ENCODE data around the gene PRSS1.
"Not testable (repeated sequence)": the region's sequence is repeated elsewhere in the genome, so short reads cannot be mapped to it uniquely, and the experiment has no call there.

PRSS1 gene

DNA sequence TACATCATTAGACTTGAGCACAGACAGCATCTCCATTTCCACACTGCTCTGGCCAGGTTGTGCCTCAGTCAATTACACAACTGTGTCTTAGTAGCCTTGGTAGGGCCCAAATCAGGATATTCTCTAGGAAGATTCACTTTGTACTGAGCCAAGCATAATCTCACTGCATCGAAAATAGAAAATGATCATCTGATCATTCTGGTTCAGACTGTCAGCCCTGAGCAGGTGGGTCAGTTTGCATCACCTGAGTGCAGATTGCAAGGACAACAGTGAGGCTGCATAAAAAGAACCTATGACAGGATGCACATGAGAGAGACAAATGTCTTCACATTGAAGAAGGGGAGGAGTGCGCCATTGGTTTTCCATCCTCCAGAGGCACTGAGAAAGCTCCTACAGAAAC is 862 bp upstream of the PRSS1 start:
- DNase-seq, result not testable (repeated sequence)

DNA sequence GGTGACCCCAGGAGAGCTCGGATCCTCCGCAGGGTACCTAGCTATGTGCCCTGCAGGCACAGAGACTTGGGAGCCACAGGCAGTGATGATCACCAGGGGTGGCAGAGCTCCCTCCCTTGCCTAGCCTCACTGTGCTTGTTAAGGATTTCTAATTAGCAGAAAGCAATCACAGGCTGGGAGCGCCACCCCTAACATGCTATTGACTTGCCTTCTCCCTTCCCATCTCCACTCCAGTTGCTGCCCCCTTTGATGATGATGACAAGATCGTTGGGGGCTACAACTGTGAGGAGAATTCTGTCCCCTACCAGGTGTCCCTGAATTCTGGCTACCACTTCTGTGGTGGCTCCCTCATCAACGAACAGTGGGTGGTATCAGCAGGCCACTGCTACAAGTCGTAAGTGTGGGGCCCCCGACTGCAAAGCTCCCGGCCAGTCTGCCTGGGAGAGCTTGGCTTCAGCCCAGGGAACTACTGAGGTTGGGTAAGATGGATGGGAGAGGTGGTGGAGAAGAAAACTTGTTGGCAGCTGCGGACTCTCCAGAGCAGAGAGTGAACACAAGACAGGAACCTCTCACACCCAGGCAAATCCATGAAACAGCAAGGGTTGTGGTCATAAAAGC is 1.2 kb downstream of the PRSS1 start:
- no peak for DNase-seq

DNA sequence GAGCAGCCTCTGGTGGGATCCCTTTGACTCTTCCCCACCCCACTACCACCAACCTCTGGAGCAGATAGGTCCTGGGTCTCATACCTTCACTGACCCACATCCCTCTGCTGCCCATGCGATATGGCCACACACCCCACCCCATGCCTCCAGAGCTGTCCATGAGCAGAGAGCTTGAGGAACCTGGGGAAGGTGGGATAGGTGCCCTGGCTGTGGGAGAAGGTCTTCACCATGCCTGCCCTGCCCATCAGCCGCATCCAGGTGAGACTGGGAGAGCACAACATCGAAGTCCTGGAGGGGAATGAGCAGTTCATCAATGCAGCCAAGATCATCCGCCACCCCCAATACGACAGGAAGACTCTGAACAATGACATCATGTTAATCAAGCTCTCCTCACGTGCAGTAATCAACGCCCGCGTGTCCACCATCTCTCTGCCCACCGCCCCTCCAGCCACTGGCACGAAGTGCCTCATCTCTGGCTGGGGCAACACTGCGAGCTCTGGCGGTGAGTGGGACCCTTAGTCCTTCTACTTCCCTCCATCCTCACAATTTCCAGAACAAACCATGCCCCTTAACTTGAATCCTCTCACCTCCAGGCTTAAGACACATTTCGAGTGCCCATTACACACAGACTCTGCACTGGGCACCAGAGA is 2.4 kb downstream of the PRSS1 start:
- not testable (repeated sequence) for DNase-seq

DNA sequence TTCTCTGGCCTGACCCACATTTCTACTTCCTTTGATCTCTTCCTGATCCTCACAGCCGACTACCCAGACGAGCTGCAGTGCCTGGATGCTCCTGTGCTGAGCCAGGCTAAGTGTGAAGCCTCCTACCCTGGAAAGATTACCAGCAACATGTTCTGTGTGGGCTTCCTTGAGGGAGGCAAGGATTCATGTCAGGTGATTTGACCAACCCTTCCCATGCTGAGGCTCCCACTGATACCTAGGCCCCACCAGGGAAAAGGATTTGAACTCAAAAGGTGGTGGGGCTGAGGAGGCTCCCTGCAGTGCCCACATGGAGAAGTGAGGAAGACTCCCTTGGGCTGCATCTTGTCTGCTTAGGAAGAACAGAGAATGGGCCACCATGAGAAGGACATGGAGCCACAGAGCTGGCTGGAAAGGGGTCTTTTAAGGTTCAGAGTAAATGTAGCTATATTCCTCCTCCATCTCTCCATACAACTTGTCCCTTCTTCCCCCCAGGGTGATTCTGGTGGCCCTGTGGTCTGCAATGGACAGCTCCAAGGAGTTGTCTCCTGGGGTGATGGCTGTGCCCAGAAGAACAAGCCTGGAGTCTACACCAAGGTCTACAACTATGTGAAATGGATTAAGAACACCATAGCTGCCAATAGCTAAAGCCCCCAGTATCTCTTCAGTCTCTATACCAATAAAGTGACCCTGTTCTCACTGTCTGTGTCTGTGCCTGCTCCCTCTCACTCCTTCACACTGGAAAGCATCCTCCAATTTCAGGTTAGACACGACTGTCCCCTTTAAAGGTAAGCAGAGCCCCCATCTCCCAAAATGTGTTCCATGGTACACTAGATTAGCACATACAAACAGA is 3.3 kb downstream of the PRSS1 start:
- DNase-seq, result no peak

DNA sequence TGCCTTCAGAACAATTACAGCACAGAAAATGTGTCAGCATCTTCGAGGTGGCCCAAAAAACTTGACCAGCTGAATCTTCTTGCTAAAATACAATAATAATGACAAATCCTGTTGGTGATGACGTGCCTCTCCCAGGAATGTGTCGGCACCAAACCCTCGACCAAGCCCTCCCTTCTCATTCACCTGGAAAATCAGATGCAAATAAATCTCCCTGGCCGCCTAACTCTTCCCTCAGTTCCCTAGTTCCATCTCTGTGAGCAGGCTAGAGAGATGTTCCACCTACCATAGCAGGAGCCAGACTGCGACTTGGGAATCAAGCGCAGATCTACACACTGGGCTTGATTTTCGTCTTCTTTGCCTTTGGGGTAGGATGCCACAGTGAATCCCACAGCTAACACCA is 4.1 kb downstream of the PRSS1 start:
- no peak for DNase-seq

DNA sequence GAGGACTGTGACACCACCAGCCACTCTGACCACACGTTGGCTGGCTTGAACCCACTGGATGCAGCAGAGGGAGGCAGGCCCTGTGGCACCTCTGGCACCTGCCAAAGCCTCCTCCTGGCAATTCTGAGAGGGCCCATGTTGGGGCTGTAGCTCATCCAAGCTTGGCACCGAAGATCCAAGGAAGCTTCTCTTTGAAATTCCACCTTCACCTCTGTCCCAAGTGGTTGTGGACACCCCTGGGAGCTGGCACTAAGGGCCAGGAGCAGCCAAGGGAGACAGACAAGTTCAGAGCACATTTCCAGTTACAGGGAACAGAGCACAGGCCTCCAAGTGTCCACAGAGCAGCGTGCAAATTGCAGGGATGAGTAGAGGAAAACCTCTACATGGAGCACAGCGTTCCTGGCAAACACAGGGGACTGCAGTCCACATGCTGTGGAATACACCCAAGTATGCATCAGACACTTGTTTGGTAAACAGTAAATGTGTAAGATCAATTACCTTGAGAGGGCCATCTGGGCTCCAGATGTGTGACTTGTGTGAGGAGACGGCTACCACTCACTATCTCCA is 4.7 kb downstream of the PRSS1 start:
- peak; percentile 3 for DNase-seq

DNA sequence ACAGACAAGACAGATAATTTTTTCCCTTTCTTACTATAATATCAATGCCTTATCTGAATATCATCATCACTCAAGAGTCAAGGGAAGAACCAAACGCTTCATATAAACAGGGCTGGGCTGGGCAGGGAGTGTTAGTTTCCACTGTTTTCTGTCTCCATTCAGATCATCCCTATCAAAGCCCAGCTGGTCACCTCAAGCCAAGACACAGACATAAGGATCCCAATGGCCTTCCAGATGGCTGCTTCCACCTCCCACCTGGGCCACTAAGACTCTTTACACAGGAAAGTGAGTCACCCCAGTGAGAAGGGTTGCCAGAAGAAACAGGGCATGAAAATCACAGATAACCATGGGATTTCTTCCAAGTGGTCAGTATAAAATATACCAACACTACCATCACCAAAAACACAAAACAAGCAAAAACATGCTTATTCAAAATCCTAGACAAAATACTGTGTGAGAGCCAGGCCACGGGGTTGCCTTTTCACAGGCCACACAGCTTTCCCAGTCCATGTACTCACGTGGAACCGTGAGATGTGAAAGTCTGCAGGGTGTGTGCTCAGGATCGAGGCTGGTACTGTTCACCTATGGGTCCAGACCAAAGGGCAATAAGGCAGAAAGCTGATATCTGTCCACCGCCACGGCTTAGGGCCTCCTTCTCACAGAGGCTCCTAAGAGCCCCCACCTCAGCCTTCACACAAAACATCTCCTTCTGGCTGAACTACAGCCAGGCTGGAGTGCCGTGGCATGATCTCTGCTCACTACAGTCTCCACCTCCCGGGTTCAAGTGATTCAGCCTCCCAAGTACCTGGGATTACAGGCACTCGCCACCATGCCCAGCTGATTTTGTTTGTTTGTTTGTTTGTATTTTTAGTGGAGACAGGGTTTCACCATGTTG is 5.7 kb downstream of the PRSS1 start:
- DNase-seq, result no peak

DNA sequence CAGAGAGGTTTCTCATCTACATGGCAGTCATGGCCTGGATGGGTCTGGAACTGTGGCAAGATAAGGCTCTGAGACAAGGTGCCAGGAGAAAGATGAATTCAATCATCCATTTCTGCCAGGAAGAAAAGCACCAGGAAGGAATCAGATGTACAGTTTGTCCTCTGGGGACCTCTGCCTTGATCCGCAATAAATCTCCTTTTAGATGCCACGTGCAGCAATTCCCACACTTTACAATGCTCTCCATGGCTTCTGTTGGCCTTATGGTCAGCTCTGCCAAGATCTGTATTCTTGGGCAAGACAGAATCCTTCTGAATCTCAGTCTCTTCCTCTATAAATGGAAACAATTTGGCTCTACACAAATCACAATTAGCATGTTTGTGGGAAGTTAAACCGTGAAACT is 9.0 kb downstream of the PRSS1 start:
- DNase-seq, result not testable (repeated sequence)

DNA sequence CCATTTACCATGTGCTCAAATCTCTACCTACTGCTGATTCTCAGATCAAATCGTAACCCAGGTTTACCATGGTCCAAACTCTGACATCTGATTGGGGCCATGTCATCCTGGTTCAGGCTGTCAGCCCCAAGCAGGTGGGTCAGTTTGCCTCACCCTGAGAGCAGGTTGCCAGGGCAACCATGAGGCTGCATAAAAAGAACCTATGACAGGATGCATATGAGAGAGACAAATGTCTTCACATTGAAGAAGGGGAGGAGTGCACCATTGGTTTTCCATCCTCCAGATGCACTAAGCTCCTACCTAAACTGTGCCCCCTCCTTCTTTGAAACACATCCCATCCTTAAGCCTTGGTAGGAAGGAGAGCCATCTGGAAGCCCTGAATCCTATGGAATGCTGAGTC is 10.2 kb downstream of the PRSS1 start:
- DNase-seq, result no peak

DNA sequence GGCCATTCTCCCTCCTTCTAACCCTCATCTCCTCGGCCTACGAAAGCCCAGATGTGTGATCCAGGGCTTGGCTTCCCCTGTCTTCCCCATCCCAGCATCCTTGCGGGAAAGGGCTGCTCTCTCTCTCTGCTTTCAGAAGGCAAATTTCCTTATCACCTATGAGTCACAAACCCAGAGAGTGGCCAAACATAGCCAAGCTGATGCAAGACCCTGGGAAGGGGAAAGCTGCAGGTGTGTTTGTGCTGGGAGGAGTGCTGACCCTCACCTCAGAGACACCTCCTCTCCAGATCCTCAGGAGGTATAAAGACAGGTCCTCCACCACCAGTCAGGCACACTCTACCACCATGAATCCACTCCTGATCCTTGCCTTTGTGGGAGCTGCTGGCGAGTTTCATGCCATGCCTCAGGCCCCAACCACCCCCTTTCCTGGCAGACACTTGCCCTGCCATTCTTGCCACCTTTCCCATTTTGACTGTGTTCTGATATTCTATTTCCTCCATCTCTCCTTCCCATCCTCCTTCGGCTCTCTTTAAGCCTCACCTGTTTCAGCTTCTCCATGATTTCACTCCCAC is 10.9 kb downstream of the PRSS1 start:
- no peak for DNase-seq

DNA sequence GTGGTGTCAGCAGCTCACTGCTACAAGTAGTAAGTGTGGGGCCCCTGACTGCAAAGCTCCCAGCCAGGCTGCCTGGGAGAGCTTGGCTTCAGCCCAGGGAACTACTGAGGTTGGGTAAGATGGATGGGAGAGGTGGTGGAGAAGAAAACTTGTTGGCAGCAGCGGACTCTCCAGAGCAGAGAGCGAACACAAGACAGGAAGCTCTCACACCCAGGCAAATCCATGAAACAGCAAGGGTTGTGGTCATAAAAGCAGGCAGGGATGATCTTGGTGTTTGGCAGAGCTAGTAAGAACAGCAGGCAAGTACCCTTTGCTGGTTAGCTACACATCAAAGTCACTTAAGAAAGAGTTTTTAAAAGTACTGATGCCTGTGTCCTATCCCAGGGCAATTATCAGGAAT is 12.3 kb downstream of the PRSS1 start:
- not testable (repeated sequence) for DNase-seq

DNA sequence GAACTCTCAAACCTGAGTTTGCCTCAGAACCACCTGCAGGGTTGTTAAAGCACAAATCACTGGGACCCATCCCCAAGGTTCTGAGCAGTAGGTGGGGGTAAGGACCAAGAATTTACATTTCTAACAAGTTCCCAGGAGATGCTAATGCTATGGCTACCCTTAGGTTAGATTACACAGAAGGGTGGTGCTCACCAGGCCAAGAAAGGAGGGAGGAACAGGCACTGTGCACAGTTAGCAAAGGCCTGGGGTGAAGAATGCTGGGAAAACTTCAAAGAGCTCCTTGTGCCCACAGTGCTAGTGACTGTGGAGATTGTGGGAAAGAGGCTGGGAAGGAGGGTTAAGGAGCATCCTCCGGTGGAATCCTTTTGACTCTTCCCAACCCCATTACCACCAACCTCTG is 12.8 kb downstream of the PRSS1 start:
- DNase-seq, result no peak

DNA sequence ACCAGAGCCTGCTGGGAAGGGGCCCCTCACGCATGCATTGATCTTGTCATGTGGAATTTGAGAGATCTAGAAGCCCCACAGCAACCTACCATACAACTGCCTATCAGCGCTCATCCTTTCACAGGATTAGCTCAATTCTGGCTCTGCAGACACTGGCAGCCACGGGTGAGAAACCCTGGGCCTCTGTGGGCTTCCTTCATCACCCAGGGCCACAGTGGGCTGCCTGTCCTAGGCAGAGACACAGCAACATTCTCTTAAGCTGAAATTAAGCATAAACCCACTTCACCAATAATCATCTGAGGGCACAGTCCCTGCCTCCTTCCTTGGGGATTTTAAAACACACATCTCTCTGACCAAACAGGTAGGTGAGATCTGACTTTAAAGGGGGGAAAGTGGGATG is 18.2 kb downstream of the PRSS1 start:
- DNase-seq, result no peak

DNA sequence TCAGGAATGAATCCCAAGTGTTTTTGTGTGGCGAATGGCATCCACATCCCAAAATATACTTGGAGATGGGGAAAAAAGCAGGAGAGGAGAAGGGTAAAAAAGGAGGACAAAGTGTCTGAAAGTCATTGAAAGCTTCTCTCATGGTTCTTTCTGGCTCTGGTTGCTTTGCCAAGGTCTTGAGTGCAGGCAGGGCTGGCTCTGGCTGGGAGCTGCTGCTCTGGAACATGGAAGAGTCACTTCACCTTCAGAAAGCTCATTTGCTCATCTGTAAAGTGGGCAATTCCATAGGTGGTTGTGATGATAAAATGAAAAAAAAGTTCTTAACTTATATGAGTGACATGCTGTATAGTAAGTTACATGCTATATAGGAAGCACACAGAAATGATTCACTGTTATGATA is 18.6 kb downstream of the PRSS1 start:
- no peak for DNase-seq

DNA sequence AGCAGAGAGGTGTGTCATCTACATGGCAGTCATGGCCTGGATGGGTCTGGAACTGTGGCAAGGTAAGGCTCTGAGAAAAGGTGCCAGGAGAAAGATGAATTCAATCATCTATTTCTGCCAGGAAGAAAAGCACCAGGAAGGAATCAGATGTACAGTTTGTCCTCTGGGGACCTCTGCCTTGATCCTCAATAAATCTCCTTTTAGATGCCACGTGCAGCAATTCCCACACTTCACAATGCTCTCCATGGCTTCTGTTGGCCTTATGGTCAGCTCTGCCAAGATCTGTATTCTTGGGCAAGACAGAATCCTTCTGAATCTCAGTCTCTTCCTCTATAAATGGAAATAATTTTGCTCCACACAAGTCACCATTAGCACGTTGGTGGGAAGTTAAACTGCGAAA is 19.6 kb downstream of the PRSS1 start:
- DNase-seq, result not testable (repeated sequence)

DNA sequence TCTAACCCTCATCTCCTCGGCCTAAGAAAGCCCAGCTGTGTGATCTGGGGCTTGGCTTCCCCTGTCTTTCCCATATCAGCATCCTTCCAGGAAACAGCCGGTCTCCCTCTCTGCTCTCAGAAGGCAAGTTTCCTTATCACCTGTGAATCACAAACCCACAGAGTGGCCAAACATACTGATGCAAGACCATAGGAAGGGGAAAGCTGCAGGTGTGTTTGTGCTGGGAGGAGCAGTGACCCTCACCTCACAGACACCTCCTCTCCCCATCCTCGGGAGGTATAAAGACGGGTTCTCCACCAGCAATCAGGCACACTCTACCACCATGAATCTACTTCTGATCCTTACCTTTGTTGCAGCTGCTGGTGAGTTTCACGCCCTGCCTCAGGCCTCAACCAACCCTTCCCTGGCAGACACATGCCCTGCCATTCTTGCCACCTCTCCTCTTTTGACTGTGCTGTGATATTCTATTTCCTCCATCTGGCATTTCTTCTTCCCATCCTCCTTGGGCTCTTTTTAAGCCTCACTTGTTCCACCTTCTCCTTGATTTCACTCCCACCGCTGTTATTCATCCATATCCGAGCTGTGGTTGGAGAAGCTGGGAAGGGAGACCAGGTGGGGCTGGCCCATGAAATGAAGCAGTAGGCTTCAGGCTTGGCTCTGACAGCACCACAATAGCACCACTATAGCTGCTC is 21.5 kb downstream of the PRSS1 start, which contains the start of gene PRSS2:
Gene PRSS2, plus strand, starts transcription at position 310 of the 692 bp plus-strand sequence. Its CDS starts 13 bp downstream, at position 323.
- no peak for DNase-seq

DNA sequence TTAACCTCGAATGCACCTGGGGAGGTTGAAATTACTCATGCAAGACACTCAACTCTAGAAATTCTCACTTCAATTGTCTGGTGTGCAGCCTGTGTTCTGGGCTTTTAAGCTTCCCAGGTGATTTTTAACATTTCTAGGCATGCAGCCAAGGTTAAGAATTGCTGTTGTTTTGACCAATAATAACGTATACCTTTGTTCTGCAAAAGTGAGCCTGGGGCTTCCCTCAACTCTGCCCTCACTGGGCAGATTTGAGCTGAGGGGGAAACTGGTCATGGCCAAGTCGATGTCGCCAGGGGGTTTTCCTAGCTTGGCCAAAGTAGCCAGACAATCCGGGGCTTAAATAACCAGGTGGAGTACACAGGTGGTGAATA is 22.1 kb downstream of the PRSS1 start:
- no peak for DNase-seq

DNA sequence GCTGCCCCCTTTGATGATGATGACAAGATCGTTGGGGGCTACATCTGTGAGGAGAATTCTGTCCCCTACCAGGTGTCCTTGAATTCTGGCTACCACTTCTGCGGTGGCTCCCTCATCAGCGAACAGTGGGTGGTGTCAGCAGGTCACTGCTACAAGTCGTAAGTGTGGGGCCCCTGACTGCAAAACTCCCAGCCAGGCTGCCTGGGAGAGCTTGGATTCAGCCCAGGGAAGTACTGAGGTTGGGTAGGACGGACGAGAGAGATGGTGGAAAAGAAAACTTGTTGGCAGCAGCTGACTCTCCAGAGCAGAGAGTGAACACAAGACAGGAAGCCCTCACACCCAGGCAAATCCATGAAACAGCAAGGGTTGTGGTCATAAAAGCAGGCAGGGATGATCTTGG is 22.8 kb downstream of the PRSS1 start:
- DNase-seq, result no peak

DNA sequence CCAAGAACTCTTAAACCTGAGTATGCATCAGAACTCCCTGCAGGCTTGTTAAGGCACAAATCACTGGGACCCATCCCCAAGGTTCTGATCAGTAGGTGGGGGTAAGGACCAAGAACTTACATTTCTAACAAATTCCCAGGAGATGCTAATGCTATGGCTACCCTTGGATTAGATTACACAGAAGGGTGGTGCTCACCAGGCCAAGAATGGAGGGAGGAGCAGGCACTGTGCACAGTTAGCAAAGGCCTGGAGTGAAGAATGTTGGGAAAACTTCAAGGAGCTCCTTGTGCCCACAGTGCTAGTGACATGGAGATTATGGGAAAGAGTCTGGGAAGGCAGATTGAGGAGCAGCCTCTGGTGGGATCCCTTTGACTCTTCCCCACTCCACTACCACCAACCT is 23.4 kb downstream of the PRSS1 start:
- no peak for DNase-seq

DNA sequence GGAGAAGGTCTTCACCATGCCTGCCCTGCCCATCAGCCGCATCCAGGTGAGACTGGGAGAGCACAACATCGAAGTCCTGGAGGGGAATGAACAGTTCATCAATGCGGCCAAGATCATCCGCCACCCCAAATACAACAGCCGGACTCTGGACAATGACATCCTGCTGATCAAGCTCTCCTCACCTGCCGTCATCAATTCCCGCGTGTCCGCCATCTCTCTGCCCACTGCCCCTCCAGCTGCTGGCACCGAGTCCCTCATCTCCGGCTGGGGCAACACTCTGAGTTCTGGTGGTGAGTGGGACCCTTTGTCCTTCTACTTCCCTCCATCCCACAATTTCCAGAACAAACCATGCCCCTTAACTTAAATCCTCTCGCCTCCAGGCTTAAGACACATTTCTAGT is 24.0 kb downstream of the PRSS1 start:
- no peak for DNase-seq

DNA sequence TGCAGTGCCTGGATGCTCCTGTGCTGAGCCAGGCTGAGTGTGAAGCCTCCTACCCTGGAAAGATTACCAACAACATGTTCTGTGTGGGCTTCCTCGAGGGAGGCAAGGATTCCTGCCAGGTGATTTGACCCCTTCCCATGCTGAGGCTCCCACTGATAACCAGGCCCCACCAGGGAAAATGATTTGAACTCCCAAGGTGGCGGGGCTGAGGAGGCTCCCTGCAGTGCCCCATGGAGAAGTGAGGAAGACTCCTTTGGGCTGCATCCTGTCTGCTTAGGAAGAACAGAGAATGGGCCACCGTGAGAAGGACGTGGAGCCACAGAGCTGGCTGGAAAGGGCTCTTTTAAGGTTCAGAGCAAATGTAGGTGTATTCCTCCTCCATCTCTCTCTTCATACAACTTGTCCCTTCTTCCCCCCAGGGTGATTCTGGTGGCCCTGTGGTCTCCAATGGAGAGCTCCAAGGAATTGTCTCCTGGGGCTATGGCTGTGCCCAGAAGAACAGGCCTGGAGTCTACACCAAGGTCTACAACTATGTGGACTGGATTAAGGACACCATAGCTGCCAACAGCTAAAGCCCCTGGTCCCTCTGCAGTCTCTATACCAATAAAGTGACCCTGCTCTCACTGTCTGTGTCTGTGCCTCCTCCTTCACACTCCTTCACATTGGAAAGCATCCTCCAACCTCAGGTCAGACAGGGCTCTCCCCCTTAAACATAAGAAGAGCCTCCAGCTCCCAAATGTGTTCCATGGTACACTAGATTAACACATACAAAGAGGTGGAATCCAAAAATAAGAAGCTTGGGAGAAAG is 24.9 kb downstream of the PRSS1 start:
- DNase-seq, result no peak

All from eye (tissue), 1 donor.